IPS DF 4.7 (cell line): Measurements from ENCODE around the gene NCKAP5.

Experiments used
- DNase-seq: peaks from one replicate; pipeline ENCODE4 v3.0.0-alpha.2; 2013; ENCODE audit warnings: low spot score; ENCODE audit errors: extremely low read depth

Gene NCKAP5

GRCh38 chr2:133461484-133461883 is 106.8 kb downstream of the NCKAP5 start:
- DNase-seq: no peak

DNA sequence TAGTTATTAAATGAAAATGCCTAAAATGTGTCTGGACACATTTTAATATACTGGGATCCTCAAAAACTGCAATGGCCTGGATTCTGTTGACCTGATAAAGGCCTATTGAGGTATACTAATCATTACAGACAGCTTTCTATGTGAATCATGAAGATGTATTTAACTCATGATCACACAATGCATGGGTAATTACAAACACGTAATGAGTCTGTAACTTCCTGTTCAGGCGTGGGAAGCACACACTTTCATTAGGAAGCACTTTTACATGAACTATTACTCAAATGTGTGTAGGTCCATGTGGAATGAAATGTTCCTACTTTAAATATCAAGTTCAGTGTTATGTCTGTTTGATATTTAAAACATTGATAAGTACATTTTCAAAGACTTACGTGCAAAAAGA is 108.7 kb downstream of the NCKAP5 start:
- DNase-seq: no peak

- no peak for DNase-seq
Observed at GRCh38 chr2:133458280-133458679, 110.0 kb downstream of the NCKAP5 start.

GRCh38 chr2:133457861-133458260 is 110.4 kb downstream of the NCKAP5 start:
- DNase-seq: no peak

DNA sequence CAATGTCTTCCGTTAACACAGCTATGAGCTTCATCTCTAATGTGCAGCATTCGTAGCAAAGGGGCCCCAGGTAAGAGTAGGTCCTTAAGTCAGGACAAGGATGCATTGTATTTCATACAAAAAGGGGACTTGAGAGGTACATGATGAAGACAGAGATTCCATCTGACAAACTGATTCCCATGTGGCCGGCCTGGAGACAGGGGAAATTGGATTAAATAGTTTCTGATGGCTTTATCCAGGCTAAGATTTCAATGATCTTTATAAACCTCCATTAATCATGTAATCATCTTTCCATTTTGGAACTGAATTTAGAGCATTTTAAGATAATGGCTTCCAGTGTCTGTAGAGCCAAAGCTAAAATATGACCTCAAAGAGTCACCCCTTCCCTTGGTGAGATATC is 111.3 kb downstream of the NCKAP5 start:
- no peak for DNase-seq

DNA sequence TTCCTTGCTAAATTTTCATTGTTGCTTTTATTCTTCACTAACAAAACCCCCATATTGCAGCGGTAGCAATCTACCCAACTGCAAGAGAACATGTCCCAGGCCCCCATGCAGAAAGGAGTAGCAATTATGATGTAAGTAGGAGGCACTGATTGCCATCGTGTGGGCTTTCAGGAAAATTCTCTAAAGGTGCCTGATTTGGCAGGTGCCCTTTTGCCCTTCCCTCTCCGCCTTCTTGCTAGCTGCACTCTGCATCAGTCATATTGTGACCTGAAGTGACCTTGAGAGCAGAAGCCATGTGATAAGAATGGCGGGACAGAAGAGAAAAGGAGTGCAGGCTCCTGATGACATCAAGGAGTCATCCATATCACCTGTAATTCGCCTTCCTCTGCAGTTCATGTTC is 112.1 kb downstream of the NCKAP5 start:
- no peak for DNase-seq

- DNase-seq: no peak
Observed at GRCh38 chr2:133453032-133453431, 115.2 kb downstream of the NCKAP5 start.

- no peak for DNase-seq
Observed at GRCh38 chr2:133452583-133452982, 115.7 kb downstream of the NCKAP5 start.

GRCh38 chr2:133452146-133452545 is 116.1 kb downstream of the NCKAP5 start:
- no peak for DNase-seq

GRCh38 chr2:133448195-133448594 is 120.1 kb downstream of the NCKAP5 start:
- DNase-seq: no peak

GRCh38 chr2:133447303-133447702 is 121.0 kb downstream of the NCKAP5 start:
- DNase-seq: no peak

- DNase-seq: no peak
Observed at GRCh38 chr2:133444465-133444864, 123.8 kb downstream of the NCKAP5 start.

DNA sequence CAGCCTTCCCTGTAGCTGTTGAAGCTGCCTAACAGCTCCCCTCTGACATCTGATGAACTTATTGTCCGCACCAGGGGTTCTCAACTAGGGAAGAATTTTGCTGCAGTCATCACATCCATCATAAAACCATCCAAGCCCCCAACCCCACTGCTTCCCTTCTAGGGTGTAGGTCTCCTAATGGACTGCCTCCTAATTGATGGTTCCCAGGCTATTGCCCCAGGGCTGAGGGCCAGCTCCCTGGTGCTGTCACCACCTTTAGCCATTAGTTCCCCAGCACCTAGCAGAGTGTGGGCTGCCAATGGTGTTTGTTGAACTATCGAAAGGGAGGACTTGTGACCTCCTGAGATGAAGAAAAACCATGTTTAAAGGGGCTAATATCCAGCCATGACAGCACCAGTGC is 125.9 kb downstream of the NCKAP5 start:
- no peak for DNase-seq

DNA sequence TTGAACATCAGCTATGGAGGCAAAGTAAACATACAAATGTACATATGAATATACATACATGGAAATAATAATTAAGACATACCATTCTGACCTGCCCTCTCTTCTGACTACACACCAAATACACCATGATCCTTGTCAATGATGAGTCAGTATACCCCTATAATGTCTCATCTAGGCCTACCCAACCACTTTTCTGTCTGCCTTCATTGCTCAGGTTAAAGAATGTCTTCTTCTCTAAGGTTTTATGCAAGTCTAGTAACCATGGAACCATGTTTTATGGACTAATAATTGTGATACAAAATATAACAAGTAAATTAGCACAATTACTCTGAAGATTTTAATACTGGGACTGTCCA is 128.7 kb downstream of the NCKAP5 start:
- DNase-seq: no peak

DNA sequence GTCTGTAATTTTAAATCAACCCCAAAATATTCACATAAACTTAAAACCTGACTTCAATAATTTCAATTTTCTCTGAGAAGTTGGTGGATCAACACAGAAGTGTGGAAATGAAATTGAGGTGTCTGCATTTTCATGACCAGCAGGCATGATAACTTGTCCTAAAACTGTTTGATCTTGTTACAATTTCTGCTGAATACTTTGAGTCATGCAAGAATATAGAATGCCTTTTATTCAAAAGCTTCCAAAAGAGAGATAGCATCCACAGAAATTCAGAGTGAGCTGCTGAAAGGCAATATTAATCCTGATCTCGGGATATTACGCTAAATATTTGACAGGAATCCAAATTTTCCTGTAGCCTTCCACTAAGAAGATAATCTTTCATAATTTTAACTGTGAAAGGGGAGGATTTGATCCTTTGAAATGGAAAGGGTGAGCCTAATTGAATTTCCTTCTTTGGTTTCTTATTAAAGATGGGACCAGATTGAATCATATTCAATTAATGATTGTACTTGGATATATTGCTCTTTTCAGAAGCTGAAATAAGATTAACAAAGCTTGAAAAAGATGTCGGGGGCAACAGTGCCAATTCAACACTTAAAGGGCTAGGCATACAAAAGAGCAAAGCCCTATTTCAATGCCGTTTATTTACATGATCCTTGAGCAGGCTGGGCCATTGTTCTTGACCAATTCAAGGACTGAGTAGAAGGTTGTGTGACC is 129.3 kb downstream of the NCKAP5 start:
- DNase-seq: no peak

DNA sequence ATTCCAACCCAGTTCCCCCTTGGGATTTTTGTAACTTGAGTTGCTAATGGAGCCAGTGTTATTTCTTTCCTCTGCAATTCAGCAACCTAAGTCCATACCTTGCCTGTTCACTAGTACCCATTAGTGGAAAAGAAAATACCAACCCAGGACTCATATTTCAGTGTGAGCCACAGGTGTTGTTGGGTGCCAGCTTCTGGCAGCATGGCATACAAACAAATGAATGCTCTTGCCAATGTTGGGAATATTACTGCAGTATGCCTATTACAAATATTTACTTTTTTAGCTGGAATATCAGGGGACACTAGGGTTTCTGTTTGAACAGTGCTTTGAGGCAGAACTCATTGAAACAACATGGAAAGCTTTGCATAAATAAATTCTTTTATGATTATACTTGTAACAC is 130.2 kb downstream of the NCKAP5 start:
- DNase-seq: no peak

DNA sequence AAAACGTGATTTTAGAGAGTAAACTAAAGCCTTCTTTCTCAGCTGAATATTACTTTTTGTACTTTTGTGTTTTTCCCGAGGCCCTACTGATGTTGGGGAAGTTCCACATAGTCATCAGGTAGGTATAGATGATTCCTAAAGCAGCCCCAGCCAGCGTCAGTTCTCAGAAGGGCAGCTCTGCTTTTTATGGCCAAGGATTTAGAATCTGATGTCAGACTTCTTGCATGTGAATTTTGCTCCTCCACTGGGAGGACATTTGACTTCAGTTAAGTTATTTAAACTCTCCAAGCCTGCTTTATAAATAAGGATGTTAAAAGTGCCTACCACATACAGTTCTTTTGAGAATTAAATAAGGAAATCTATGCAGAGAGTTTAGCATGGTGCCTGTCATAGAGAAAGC is 130.8 kb downstream of the NCKAP5 start:
- DNase-seq: no peak

- DNase-seq: no peak
Observed at GRCh38 chr2:133434959-133435668, 133.1 kb downstream of the NCKAP5 start.

GRCh38 chr2:133433455-133434451 is 134.5 kb downstream of the NCKAP5 start:
- no peak for DNase-seq

DNA sequence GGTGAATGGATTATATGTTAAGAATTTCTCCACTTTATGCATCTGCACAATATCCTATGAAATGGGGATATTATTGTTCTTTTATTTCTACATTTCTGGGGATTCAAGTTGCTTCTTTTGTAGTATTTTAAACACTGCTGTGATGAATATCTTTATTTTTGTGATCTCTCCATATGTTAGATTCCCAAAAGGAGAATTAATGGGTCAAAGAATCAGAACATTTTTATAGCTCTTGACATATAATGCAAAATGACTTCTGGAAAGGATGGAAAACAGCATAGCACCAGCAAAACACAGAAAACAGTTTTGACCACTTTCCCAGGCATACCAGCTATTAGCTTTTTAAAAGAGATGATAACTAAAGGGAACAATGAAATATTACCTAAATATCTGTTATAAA is 135.5 kb downstream of the NCKAP5 start:
- no peak for DNase-seq

DNA sequence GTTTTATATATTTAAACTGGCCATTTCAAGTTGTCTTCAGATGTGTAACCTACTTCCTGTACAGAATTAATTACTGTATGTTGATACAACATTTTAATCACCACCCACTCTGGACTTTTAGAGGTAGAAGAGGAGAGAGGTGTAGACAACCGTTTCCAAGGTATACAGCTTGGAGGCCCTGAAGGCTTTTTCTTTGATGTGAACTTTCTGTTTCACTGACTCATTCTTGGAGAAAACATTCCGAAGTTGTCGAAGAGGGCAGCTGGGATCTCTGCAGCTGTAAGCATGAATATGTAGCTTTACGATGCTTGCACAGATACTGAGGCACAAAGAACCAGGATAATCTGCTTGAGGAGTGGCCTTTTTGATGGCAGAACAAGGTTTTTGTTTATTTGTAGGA is 137.0 kb downstream of the NCKAP5 start:
- DNase-seq: no peak

- no peak for DNase-seq
Observed at GRCh38 chr2:133426791-133427190, 141.5 kb downstream of the NCKAP5 start.
